Left lung (tissue), 10 donors: Measurements from ENCODE around the gene RBM19. TPM values are rescaled to one million over a fixed set of nuclear protein-coding genes. Genes with fewer than 3 reads are reported as not detected.

Source experiments
- ATAC-seq: fragments of 200-7000 bp; cut with Tn5 transposase; one replicate; pipeline ENCODE4 v1.9.1; 2020; ENCODE audit warnings: moderate library complexity
- DNase-seq, 4 donors: peaks; one replicate each; pipeline ENCODE4 v3.0.0-alpha.2; 2013 to 2020
- H3K27ac ChIP-seq, 2 donors: fragments of 200-600 bp; sonication (generic) in 1 of 2; one replicate each; pipeline versions ENCODE4 v1.5.0 to v1.8.0; 2020 to 2021
- H3K27me3 ChIP-seq, 2 donors: fragments of 200-600 bp; sonication (generic) in 1 of 2; one replicate each; pipeline versions ENCODE4 v1.5.0 to v1.8.0; 2020 to 2021
- H3K36me3 ChIP-seq, 2 donors: fragments of 200-600 bp; sonication (generic) in 1 of 2; one replicate each; pipeline versions ENCODE4 v1.5.0 to v1.8.0; 2020 to 2021
- H3K4me1 ChIP-seq, 2 donors: fragments of 200-600 bp; one replicate each; pipeline ENCODE4 v1.8.0; 2021
- H3K4me3 ChIP-seq, 2 donors: fragments of 200-600 bp; sonication (generic) in 1 of 2; one replicate each; pipeline versions ENCODE4 v1.5.0 to v1.8.0; 2020 to 2021; ENCODE audit warnings: mild to moderate bottlenecking in 1 of 2
- H3K9me3 ChIP-seq, 2 donors: fragments of 200-600 bp; sonication (generic) in 1 of 2; one replicate each; pipeline versions ENCODE4 v1.5.0 to v1.8.0; 2020 to 2021
- intact Hi-C, 2 donors: fragments of 100-400 bp; cut with DNase I; formaldehyde crosslinking; loops; one replicate each; pipeline versions ENCODE4 v1.11.2 to v1.14.2; 2022
- polyA plus RNA-seq, 6 donors: library from polyadenylated mRNA; unstranded; fragments of 120-200 nt; gene quantifications; one replicate each; pipeline ENCODE4 v1.2.1, GENCODE V29; 2013; ENCODE audit not compliant: insufficient read length in 6 of 6
- total RNA-seq, 2 donors: library from RNA; stranded (reverse); fragmentation: NEBNext Ultra II Directional; extraction: Animal tissue kit (Norgen Biotek cat#: 25700); gene quantifications; one replicate each; pipeline ENCODE4 v1.2.1, GENCODE V29; 2021
- TF ChIP-seq, protein P1 (sequence below), 2 donors: fragments of 200-600 bp; sonication (generic) in 1 of 2; IDR thresholded peaks; one replicate each; pipeline versions ENCODE4 v1.5.0 to v1.8.0; 2021; ENCODE audit warnings: antibody characterized with exemption in 2 of 2
- donor health status: DM: no; HTN: yes; CAD: no.
- donor health status: DM: no; HTN: no; CAD: no.

Gene RBM19
- total and polyA plus RNA-seq, 8 donors, result 21.5 to 33.4 (median 31.2) TPM

DNA sequence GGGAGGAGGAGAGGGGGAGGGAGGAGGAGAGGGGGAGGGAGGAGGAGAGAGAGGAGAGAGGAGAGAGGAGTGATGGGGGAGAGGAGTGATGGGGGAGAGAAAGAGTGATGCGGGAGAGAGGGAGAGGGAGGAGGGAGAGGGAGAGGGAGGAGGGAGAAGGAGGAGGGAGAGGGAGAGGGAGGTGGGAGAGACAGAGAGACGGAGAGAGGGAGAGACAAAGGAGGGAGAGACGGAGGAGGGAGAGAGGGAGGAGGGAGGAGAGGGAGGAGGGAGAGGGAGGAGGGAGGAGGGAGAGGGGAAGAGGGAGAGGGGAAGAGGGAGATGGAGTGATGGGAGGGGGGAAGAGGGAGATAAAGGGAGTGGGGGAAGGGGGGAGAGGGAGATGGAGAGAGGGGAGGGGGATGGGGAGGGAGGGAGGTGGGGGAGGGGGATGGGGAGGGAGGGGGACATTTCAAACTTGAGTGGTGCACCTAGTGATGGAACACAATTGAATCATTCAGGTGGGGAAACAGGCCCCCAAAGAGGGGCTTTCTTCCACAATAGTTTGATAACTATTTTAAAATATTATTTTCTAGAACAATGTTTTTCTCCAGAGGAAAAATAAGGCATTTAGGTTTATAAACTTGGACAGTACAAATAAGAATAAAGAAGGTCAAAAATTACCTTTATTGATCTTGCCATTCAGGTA lies 46.8 kb upstream of the RBM19 start:
- Histone ChIP-seq H3K27me3 (peaks cover 0 to 47% of the 10 kb centered on the region in 2 donors), H3K36me3 (no peaks in the 10 kb centered on the region), H3K9me3 (no peaks in the 10 kb centered on the region), H3K27ac (no peak overlapping the region), H3K4me1 (no peaks in the 10 kb centered on the region), H3K4me3 (no peak overlapping the region)
- intact Hi-C loops, result no loop called here
- DNase-seq, result no peak
- TF ChIP-seq, protein P1, sequence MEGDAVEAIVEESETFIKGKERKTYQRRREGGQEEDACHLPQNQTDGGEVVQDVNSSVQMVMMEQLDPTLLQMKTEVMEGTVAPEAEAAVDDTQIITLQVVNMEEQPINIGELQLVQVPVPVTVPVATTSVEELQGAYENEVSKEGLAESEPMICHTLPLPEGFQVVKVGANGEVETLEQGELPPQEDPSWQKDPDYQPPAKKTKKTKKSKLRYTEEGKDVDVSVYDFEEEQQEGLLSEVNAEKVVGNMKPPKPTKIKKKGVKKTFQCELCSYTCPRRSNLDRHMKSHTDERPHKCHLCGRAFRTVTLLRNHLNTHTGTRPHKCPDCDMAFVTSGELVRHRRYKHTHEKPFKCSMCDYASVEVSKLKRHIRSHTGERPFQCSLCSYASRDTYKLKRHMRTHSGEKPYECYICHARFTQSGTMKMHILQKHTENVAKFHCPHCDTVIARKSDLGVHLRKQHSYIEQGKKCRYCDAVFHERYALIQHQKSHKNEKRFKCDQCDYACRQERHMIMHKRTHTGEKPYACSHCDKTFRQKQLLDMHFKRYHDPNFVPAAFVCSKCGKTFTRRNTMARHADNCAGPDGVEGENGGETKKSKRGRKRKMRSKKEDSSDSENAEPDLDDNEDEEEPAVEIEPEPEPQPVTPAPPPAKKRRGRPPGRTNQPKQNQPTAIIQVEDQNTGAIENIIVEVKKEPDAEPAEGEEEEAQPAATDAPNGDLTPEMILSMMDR (IDR thresholded peaks at IDR 0.05), result no peak
- ATAC-seq, result no peak

DNA sequence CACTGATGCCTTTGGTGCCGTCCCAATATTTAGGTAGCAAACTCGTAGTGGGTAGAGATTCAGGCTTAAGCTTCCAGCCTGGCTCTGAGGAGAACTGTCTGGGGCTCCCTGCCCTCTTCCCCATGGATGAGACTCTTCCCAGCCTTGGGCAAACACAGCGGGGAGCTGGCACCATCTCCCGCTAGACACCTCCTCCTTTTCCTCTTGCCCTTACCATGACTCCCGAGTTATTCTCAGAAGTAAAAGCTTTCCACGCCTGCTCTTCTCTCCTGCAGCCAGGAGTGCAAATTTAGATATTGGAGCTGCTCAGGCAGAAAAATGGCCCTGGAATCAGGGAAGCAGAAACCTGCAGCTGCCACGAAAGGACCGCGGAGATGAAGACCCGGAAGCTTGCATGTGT lies 45.6 kb upstream of the RBM19 start:
- Histone ChIP-seq H3K4me3 (no peak overlapping the region), H3K27me3 (peaks cover 0 to 46% of the 10 kb centered on the region in 2 donors)
- intact Hi-C loops, result no loop called here

DNA sequence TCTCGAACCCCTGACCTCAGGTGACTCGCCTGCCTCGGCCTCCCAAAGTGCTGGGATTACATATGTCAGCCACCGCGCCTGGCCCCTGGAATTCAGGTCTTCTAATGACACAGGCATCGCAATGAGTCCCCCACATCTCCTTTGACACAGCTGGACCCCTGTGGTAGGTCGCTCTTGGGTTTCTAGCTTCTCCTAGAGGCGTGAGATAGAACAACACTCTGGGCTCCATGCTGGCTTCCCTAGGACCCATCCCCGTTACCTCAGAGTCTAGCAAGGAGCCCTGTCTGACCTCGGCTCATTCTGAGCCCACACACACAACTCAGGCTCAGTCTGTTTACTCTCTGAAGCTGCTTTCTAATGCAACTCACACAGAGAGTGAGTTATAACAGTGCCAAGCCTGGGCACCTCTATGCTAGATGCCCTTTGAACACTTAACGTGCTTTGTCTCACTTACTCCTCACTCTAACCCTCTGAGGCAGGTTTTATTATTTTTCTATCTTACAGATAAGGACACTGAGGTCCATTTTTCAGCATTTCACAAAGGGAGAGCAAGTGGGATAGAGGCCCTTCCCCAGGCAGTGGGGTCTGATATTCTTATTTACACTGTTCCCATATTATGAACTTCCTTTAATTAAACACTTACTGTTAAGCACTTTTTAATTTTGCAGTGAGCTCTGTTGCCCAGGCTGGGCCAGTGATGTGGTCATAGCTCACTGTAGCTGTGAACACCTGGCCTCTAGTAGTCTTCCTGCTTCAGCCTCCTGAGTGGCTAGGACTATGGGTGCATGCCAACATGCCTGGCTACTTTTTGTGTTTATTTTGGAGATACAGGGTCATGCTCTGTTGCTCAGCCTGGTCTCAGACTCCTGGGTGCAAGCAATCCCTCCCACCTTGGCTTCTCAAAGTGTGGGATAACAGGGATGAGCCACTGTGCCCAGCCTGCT lies 40.6 kb upstream of the RBM19 start:
- DNase-seq (no peak), ATAC-seq (no peak)
- H3K27me3 ChIP-seq, result peaks cover 0 to 56% of the 10 kb centered on the region in 2 donors
- no peaks in the 10 kb centered on the region for H3K9me3 ChIP-seq
- intact Hi-C loops, result no loop called here
- no peaks in the 10 kb centered on the region for H3K36me3 ChIP-seq
- TF ChIP-seq, protein P1 (IDR thresholded peaks at IDR 0.05), result no peak
- H3K27ac ChIP-seq, result no peak overlapping the region
- no peaks in the 10 kb centered on the region for H3K4me1 ChIP-seq
- no peak overlapping the region for H3K4me3 ChIP-seq

More for the DNA sequence above, 45.6 kb upstream of the RBM19 start:
- Histone ChIP-seq H3K9me3 (no peaks in the 10 kb centered on the region), H3K27ac (no peak overlapping the region), H3K4me1 (no peaks in the 10 kb centered on the region), H3K36me3 (no peaks in the 10 kb centered on the region)
- ATAC-seq, result no peak
- TF ChIP-seq, protein P1 (IDR thresholded peaks at IDR 0.05), result no peak
- DNase-seq, result no peak

DNA sequence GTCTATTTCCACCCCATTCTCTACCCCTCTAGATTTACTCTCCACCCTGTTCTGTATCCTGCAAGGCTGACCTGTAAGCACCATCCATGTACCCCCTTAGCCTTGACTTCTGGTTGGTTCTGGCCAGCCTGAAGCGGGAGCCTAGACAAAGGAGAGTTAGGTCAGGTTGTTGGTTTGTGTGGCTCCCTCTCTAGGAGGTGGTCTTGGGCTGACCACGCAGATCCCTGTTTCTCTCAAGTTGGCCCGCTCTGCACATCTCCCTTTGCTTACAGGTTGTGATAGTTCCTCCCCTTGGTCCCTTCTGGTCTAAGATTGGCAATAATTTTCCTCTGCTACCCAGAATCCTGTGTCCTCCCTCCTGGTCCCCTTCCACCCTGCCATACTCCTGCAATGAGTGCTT lies 38.3 kb upstream of the RBM19 start:
- ATAC-seq (no peak), DNase-seq (no peak)
- intact Hi-C loops, result no loop called here
- TF ChIP-seq, protein P1 (IDR thresholded peaks at IDR 0.05), result no peak
- peaks cover 0 to 48% of the 10 kb centered on the region in 2 donors for H3K27me3 ChIP-seq
- H3K4me1 ChIP-seq, result no peaks in the 10 kb centered on the region
- H3K27ac ChIP-seq, result no peak overlapping the region
- no peaks in the 10 kb centered on the region for H3K36me3 ChIP-seq
- H3K4me3 ChIP-seq, result no peak overlapping the region
- H3K9me3 ChIP-seq, result no peaks in the 10 kb centered on the region

DNA sequence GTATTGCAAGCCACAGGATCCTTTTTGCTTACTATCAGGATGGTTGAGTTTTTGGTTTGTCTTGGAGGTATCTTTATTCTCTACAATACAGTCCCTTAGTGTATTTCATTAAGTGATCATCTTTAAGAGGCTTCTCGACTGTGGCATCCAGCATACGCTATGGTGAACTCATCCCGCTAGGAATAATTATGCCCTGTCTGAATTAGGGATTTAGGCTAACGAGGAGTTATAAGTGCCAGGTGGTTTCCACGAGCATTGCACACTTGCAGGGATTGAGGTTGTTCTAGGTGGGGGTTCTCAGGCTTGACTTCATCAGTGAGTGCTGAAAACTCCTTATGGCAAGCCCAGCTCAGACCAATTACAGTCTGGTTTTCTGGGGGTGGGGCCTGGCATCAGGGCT lies 37.2 kb upstream of the RBM19 start:
- TF ChIP-seq, protein P1 (IDR thresholded peaks at IDR 0.05), result no peak
- ATAC-seq, result no peak
- Histone ChIP-seq H3K27ac (no peak overlapping the region), H3K4me3 (no peak overlapping the region), H3K4me1 (no peaks in the 10 kb centered on the region), H3K36me3 (no peaks in the 10 kb centered on the region), H3K9me3 (no peaks in the 10 kb centered on the region), H3K27me3 (peaks cover 0 to 52% of the 10 kb centered on the region in 2 donors)
- intact Hi-C loops, result no loop called here
- no peak for DNase-seq
